Tibial artery (tissue), 4 donors: ENCODE data around the gene ARPC1A.
A peak's percentile ranks its signal among the peaks of the same experiment; 100 is the strongest.

Source experiments
- DNase-seq, 2 donors: peaks; one replicate each; pipeline ENCODE4 v3.0.0-alpha.2; 2019
- H3K27ac ChIP-seq, 2 donors: fragments of 200-600 bp; sonication (generic) in 1 of 2; 1 replicate in 1 of 2; 2 replicates in 1 of 2; pipeline ENCODE4 v1.5.1; 2018 to 2019; ENCODE audit warnings: mild to moderate bottlenecking in 1 of 2
- H3K27me3 ChIP-seq, 2 donors: fragments of 200-600 bp; sonication (generic) in 1 of 2; one replicate each; pipeline versions ENCODE4 v1.5.1 to v1.6.0; 2016 to 2019
- H3K36me3 ChIP-seq, 3 donors: fragments of 200-600 bp; sonication (generic) in 2 of 3; one replicate each; pipeline ENCODE4 v1.5.1; 2016 to 2019; ENCODE audit warnings: mild to moderate bottlenecking in 2 of 3
- H3K4me1 ChIP-seq, 4 donors: fragments of 200-600 bp; sonication (generic) in 2 of 4; 1 replicate in 3 of 4; 2 replicates in 1 of 4; pipeline ENCODE4 v1.5.1; 2016 to 2019
- H3K4me3 ChIP-seq, 2 donors: fragments of 200-600 bp; sonication (generic) in 1 of 2; 1 replicate in 1 of 2; 2 replicates in 1 of 2; pipeline ENCODE4 v1.5.1; 2018 to 2019; ENCODE audit warnings: mild to moderate bottlenecking in 2 of 2
- H3K9me3 ChIP-seq, 3 donors: fragments of 200-600 bp; sonication (generic) in 1 of 3; one replicate each; pipeline ENCODE4 v1.5.1; 2016 to 2019
- CTCF ChIP-seq, 2 experiments: fragments of 200-600 bp in 1 of 2; fragments of 450-650 bp in 1 of 2; IDR thresholded peaks; one replicate each; pipeline ENCODE4 v1.5.1; 2017 to 2019; ENCODE audit warnings: antibody characterized with exemption in 2 of 2, mild to moderate bottlenecking in 1 of 2, moderate library complexity in 1 of 2
- intact Hi-C: fragments of 100-400 bp; cut with DNase I; formaldehyde crosslinking; loops from one replicate; pipeline ENCODE4 v1.15.0; 2023; ENCODE audit warnings: low total_unique reads

The ARPC1A gene

DNA sequence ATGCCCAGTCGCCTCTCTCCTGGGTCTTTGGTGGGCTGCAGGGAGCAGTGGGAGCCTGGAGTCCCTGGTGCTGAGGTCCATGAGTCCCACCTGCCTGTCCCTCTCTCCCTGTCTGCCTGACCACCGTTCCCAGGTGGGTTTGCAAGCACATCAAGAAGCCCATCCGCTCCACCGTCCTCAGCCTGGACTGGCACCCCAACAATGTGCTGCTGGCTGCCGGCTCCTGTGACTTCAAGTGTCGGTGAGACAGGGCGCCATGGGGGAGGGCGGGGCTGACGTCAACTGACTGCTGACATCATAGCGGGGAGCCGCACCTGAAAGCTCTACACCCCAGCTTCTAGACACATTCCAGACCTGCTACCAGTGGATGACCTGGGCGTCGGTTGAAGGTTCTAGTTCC is 64.1 kb downstream of the ARPC1A start:
- intact Hi-C loops, result no loop called here
- peaks cover 35 to 69% (median 54%) of the 10 kb centered on the region in 3 donors for H3K36me3 ChIP-seq

DNA sequence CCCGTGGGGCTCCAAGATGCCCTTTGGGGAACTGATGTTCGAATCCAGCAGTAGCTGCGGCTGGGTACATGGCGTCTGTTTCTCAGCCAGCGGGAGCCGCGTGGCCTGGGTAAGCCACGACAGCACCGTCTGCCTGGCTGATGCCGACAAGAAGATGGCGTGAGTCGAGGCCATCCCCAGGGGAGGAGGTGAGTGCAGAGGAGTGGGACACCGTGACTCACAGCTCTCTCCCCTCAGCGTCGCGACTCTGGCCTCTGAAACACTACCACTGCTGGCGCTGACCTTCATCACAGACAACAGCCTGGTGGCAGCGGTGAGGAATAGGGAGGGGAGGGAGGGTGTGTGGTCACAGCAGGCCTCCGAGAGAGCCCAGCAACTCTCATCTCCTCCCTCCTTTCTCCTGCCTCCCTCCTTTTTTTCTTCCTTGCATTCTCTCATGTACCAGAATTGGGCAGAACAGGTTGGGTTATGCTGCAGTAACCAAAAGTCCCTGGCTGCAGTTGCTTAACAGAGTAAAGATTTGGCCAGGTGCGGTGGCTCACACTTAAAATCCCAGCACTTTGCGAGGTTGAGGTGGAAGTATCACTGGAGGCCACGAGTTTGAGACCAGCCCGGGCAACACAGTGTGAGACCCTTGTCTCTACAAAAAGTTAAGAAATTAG is 65.4 kb downstream of the ARPC1A start:
- TF ChIP-seq CTCF (IDR thresholded peaks at IDR 0.05), result no peak
- Histone ChIP-seq H3K36me3 (peaks cover 35 to 70% (median 52%) of the 10 kb centered on the region in 3 donors), H3K9me3 (no peaks in the 10 kb centered on the region), H3K27ac (no peak overlapping the region), H3K4me1 (peaks cover 0 to 26% (median 17%) of the 10 kb centered on the region in 4 donors), H3K27me3 (no peaks in the 10 kb centered on the region), H3K4me3 (no peak overlapping the region)
- intact Hi-C loops, result no loop called here
- no peak for DNase-seq

More for the DNA sequence above, 64.1 kb downstream of the ARPC1A start:
- Histone ChIP-seq H3K9me3 (no peaks in the 10 kb centered on the region), H3K27ac (no peak overlapping the region), H3K4me1 (peaks cover 0 to 19% (median 17%) of the 10 kb centered on the region in 4 donors), H3K27me3 (no peaks in the 10 kb centered on the region), H3K4me3 (no peak overlapping the region)
- TF ChIP-seq CTCF (IDR thresholded peaks at IDR 0.05), result no peak
- no peak for DNase-seq

- intact Hi-C loops, result no loop called here
- Histone ChIP-seq H3K27me3 (no peaks in the 10 kb centered on the region), H3K4me3 (peak overlapping the region; percentile 52 to 83), H3K9me3 (no peaks in the 10 kb centered on the region), H3K27ac (peak overlapping the region; percentile 74 to 84), H3K4me1 (peaks cover 0 to 27% (median 17%) of the 10 kb centered on the region in 4 donors), H3K36me3 (peaks cover 31 to 70% (median 52%) of the 10 kb centered on the region in 3 donors)
- no peak for DNase-seq
- no peak for TF ChIP-seq CTCF (IDR thresholded peaks at IDR 0.05)
Observed at GRCh38 chr7:99392046-99392445, 66.3 kb downstream of the ARPC1A start.

DNA sequence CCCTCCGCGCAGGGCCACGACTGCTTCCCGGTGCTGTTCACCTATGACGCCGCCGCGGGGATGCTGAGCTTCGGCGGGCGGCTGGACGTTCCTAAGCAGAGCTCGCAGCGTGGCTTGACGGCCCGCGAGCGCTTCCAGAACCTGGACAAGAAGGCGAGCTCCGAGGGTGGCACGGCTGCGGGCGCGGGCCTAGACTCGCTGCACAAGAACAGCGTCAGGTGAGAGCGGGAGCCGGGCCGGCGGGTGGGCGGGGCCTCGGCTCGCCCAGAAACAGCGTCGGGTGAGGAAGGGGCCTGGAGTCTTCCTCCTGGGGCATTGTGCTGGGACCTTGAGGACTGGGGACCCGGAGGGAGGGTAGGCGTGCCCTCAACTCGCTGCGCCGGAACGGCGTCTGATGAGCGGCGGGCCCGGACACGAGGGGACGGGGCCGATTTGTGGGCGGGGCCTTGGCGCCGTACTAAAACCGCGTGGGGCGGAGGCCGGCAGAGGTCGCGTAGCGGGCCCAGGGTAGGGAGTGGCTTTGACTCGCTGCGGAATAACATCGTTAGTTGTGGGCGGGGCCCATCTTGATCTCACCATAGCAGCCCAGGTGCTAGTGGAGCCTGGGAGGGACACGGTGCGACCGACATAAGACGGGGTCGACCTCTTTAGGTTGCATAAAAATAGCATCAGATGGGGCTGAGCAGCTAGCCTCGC is 67.1 kb downstream of the ARPC1A start:
- Histone ChIP-seq H3K9me3 (no peaks in the 10 kb centered on the region), H3K4me1 (peaks cover 0 to 27% (median 17%) of the 10 kb centered on the region in 4 donors), H3K27me3 (no peaks in the 10 kb centered on the region), H3K36me3 (peaks cover 31 to 70% (median 55%) of the 10 kb centered on the region in 3 donors), H3K27ac (peak overlapping the region; percentile 74 to 84), H3K4me3 (peak overlapping the region; percentile 52 to 83)
- peak; percentile 78 to 88 for DNase-seq
- intact Hi-C loops, result no loop called here
- TF ChIP-seq CTCF (IDR thresholded peaks at IDR 0.05), result no peak

GRCh38 chr7:99393355-99394187 is 67.9 kb downstream of the ARPC1A start:
- Histone ChIP-seq H3K27me3 (no peaks in the 10 kb centered on the region), H3K36me3 (peaks cover 28 to 70% (median 49%) of the 10 kb centered on the region in 3 donors), H3K9me3 (no peaks in the 10 kb centered on the region), H3K4me1 (peaks cover 0 to 27% (median 17%) of the 10 kb centered on the region in 4 donors), H3K4me3 (peak overlapping the region; percentile 52 to 83), H3K27ac (peak overlapping the region; percentile 74 to 84)
- DNase-seq, result peak in 1 of 2 donors; percentile 77
- intact Hi-C loops, result no loop called here
- no peak for TF ChIP-seq CTCF (IDR thresholded peaks at IDR 0.05)
